H1 (cell line): ENCODE results near the gene TMEM39A. TPM values are rescaled to one million over a fixed set of nuclear protein-coding genes. Genes with fewer than 3 reads are reported as not detected.

Experiments
- CTCF ChIA-PET: fragments of 300-600 bp; sonication (Branson Sonifier 250); formaldehyde crosslinking; loops from one replicate; lab custom pipeline; 2021; ENCODE audit not compliant: partially characterized antibody; lab: Charles Lee
- POLR2A ChIA-PET: fragments of 300-600 bp; sonication (Branson Sonifier 250); formaldehyde crosslinking; loops from one replicate; lab custom pipeline; 2021; ENCODE audit warnings: inconsistent platforms; ENCODE audit not compliant: partially characterized antibody; lab: Charles Lee
- DNase-seq, 2 experiments: peaks; one replicate each; pipeline versions ENCODE4 v3.0.0 to v3.0.0-alpha.2; 2010 to 2022; ENCODE audit warnings: low spot score in 2 of 2, low read depth in 1 of 2, mixed read lengths in 1 of 2
- FAIRE-seq: peaks from 2 replicates; lab custom pipeline; 2011; peaks lifted over from hg19 to GRCh38; lab: Jason Lieb, UNC
- H2AFZ ChIP-seq: 2 replicates; pipeline ENCODE4 v1.8.1; 2012; ENCODE audit warnings: low read length, inconsistent platforms
- H2AK5ac ChIP-seq: 2 replicates; pipeline ENCODE4 v1.6.1; 2013; ENCODE audit warnings: low read depth, low read length
- H2BK120ac ChIP-seq: replicated peaks from 2 replicates; pipeline ENCODE3; 2013; ENCODE audit warnings: low read depth, low read length, inconsistent platforms
- H2BK12ac ChIP-seq: 2 replicates; pipeline ENCODE4 v1.6.1; 2013; ENCODE audit warnings: low read depth, low read length
- H2BK15ac ChIP-seq: 2 replicates; pipeline ENCODE4 v1.6.1; 2013; ENCODE audit warnings: low read length
- H2BK20ac ChIP-seq: 2 replicates; pipeline ENCODE4 v1.6.1; 2013; ENCODE audit warnings: low read length
- H2BK5ac ChIP-seq: 2 replicates; pipeline ENCODE4 v1.6.1; 2013; ENCODE audit warnings: low read depth, low read length
- H3K14ac ChIP-seq: 2 replicates; pipeline ENCODE4 v1.6.1; 2013; ENCODE audit warnings: inconsistent platforms; ENCODE audit not compliant: insufficient read length
- H3K18ac ChIP-seq: 2 replicates; pipeline ENCODE4 v1.6.1; 2013; ENCODE audit warnings: low read length; ENCODE audit errors: extremely low read depth
- H3K23ac ChIP-seq: 2 replicates; pipeline ENCODE4 v1.6.1; 2013; ENCODE audit warnings: inconsistent platforms; ENCODE audit not compliant: insufficient read length
- H3K23me2 ChIP-seq: 2 replicates; pipeline ENCODE4 v1.6.1; 2013; ENCODE audit warnings: low read depth, low read length
- H3K27ac ChIP-seq: 2 replicates; pipeline ENCODE4 v1.6.1; 2011; ENCODE audit warnings: low read depth, low read length, inconsistent platforms
- H3K27me3 ChIP-seq, 4 experiments: replicated peaks in 1 of 4; 1 replicate in 1 of 4; 2 replicates in 3 of 4; pipeline versions ENCODE4 v1.6.1 to v1.8.1; 2011 to 2013; ENCODE audit warnings: low read length in 3 of 4, mild to moderate bottlenecking in 3 of 4, inconsistent platforms in 2 of 4, mixed read lengths in 2 of 4, moderate library complexity in 1 of 4; ENCODE audit not compliant: control insufficient read depth in 3 of 4, insufficient read depth in 3 of 4; ENCODE audit errors: extremely low read depth in 1 of 4
- H3K36me3 ChIP-seq, 4 experiments: 2 replicates each; pipeline versions ENCODE4 v1.6.1 to v1.8.1; 2011 to 2013; ENCODE audit warnings: mild to moderate bottlenecking in 4 of 4, low read length in 3 of 4, moderate library complexity in 2 of 4, control low read depth in 1 of 4, inconsistent platforms in 1 of 4; ENCODE audit not compliant: insufficient read depth in 4 of 4, control insufficient read depth in 2 of 4
- H3K4ac ChIP-seq: replicated peaks from 2 replicates; pipeline ENCODE3; 2013; ENCODE audit warnings: low read length, low read depth, mixed read lengths, inconsistent platforms; ENCODE audit not compliant: insufficient read length
- H3K4me1 ChIP-seq, 4 experiments: replicated peaks in 1 of 4; 1 replicate in 1 of 4; 2 replicates in 3 of 4; pipeline versions ENCODE4 v1.6.1 to v1.8.1; 2011 to 2013; ENCODE audit warnings: low read length in 3 of 4, inconsistent platforms in 2 of 4, mixed read lengths in 1 of 4; ENCODE audit not compliant: insufficient read depth in 4 of 4, control insufficient read depth in 3 of 4
- H3K4me2 ChIP-seq, 2 experiments: 2 replicates each; pipeline versions ENCODE4 v1.6.1 to v1.8.1; 2011 to 2013; ENCODE audit warnings: low read depth in 2 of 2, low read length in 2 of 2, control low read depth in 1 of 2, inconsistent platforms in 1 of 2, mild to moderate bottlenecking in 1 of 2; ENCODE audit not compliant: insufficient read depth in 1 of 2
- H3K4me3 ChIP-seq, 4 experiments: fragments of 200-600, 300-600 bp in 1 of 4; sonication (generic), shearing (Covaris generic), sonication (Bioruptor Twin) in 1 of 4; 2 replicates each; pipeline versions ENCODE4 v1.5.1 to v1.8.1; 2011 to 2016; ENCODE audit warnings: low read length in 4 of 4, low read depth in 3 of 4, control low read depth in 2 of 4, inconsistent platforms in 2 of 4, mild to moderate bottlenecking in 2 of 4, mixed read lengths in 1 of 4, moderate library complexity in 1 of 4; ENCODE audit not compliant: insufficient read depth in 2 of 4; ENCODE audit errors: extremely low read depth in 1 of 4
- H3K56ac ChIP-seq: replicated peaks from 2 replicates; pipeline ENCODE3; 2013; ENCODE audit warnings: low read depth, mild to moderate bottlenecking, mixed read lengths, low read length, inconsistent platforms; ENCODE audit not compliant: insufficient read length
- H3K79me1 ChIP-seq: 2 replicates; pipeline ENCODE4 v1.6.1; 2013; ENCODE audit warnings: low read depth, low read length, control low read depth
- H3K79me2 ChIP-seq, 2 experiments: 2 replicates each; pipeline versions ENCODE4 v1.6.1 to v1.8.1; 2012 to 2013; ENCODE audit warnings: low read length in 2 of 2, mild to moderate bottlenecking in 2 of 2, inconsistent platforms in 1 of 2; ENCODE audit not compliant: insufficient read depth in 2 of 2, control insufficient read depth in 1 of 2
- H3K9ac ChIP-seq, 4 experiments: replicated peaks in 1 of 4; 1 replicate in 1 of 4; 2 replicates in 3 of 4; pipeline versions ENCODE4 v1.6.1 to v1.8.1; 2011 to 2013; ENCODE audit warnings: low read depth in 3 of 4, low read length in 3 of 4, control low read depth in 2 of 4, mild to moderate bottlenecking in 2 of 4, moderate library complexity in 2 of 4, inconsistent platforms in 1 of 4; ENCODE audit errors: extremely low read depth in 1 of 4
- H3K9me3 ChIP-seq, 2 experiments: 2 replicates each; pipeline versions ENCODE4 v1.6.1 to v1.8.1; 2012 to 2013; ENCODE audit warnings: mild to moderate bottlenecking in 2 of 2, moderate library complexity in 2 of 2, control low read depth in 1 of 2, inconsistent platforms in 1 of 2, low read depth in 1 of 2, low read length in 1 of 2, mixed read lengths in 1 of 2; ENCODE audit not compliant: insufficient read depth in 2 of 2
- H4K20me1 ChIP-seq, 2 experiments: replicated peaks in 1 of 2; 2 replicates each; pipeline versions ENCODE3 to v1.8.1; 2011 to 2013; ENCODE audit warnings: inconsistent platforms in 2 of 2, low read length in 2 of 2, mild to moderate bottlenecking in 1 of 2; ENCODE audit not compliant: insufficient read depth in 2 of 2, control insufficient read depth in 1 of 2
- H4K5ac ChIP-seq: 2 replicates; pipeline ENCODE4 v1.6.1; 2013; ENCODE audit warnings: low read length, low read depth, mixed read lengths, inconsistent platforms; ENCODE audit not compliant: insufficient read length
- H4K8ac ChIP-seq: 2 replicates; pipeline ENCODE4 v1.8.0; 2013; ENCODE audit warnings: mild to moderate bottlenecking, moderate library complexity, low read length, inconsistent platforms; ENCODE audit not compliant: insufficient read depth; ENCODE audit errors: extremely low read depth
- H4K91ac ChIP-seq: replicated peaks from 2 replicates; pipeline ENCODE3; 2013; ENCODE audit warnings: low read length, mixed read lengths, inconsistent platforms; ENCODE audit not compliant: insufficient read length
- BRCA1 ChIP-seq: IDR thresholded peaks from 2 replicates; pipeline ENCODE4 v1.6.1; 2012; ENCODE audit warnings: low read depth, low read length, improper control_type of control experiment
- CBX5 ChIP-seq: fragments of 300-800, 300-1000 bp; sonication (generic); IDR thresholded peaks from 2 replicates; pipeline ENCODE4 v1.7.1; 2016; ENCODE audit warnings: antibody characterized with exemption, low read length, low read depth
- CBX8 ChIP-seq: fragments of 300-800, 300-1000 bp; sonication (generic); IDR thresholded peaks from 2 replicates; pipeline ENCODE4 v1.7.1; 2016; ENCODE audit warnings: low read depth, low read length, borderline replicate concordance
- POLR2A ChIP-seq, 2 experiments: IDR thresholded peaks; 1 replicate in 1 of 2; 2 replicates in 1 of 2; pipeline ENCODE4 v1.6.1; 2011; ENCODE audit warnings: low read depth in 2 of 2, low read length in 2 of 2, mild to moderate bottlenecking in 2 of 2; ENCODE audit errors: control extremely low read depth in 1 of 2
- RNF2 ChIP-seq: fragments of 200-900, 300-1000 bp; sonication (generic); IDR thresholded peaks from 2 replicates; pipeline ENCODE4 v1.7.1; 2016; ENCODE audit warnings: borderline replicate concordance, low read depth, mild to moderate bottlenecking, antibody characterized with exemption, low read length; ENCODE audit not compliant: poor library complexity, severe bottlenecking; ENCODE audit errors: missing control alignments
- SAP30 ChIP-seq: fragments of 300-600 bp; sonication (generic); IDR thresholded peaks from 2 replicates; pipeline ENCODE4 v1.7.1; 2012; ENCODE audit warnings: low read length, moderate library complexity, mild to moderate bottlenecking, inconsistent platforms; ENCODE audit not compliant: insufficient read depth, insufficient replicate concordance
- SIN3A ChIP-seq, 2 experiments: IDR thresholded peaks in 1 of 2; conservative IDR thresholded peaks in 1 of 2; 2 replicates each; pipeline ENCODE4 v1.6.1; 2011 to 2012; ENCODE audit warnings: low read length in 2 of 2, improper control_type of control experiment in 1 of 2, low read depth in 1 of 2, mild to moderate bottlenecking in 1 of 2
- ZNF274 ChIP-seq: IDR thresholded peaks from 2 replicates; pipeline ENCODE4 v1.7.0; 2012; ENCODE audit warnings: low read length, borderline replicate concordance; ENCODE audit errors: extremely low read depth
- WGBS, 2 experiments: shearing (Covaris generic) in 1 of 2; methylation state at CpG; one replicate each; pipeline versions ENCODE4 v1.1.6 to v1.1.7; 2013 to 2015; ENCODE audit warnings: low lambda C conversion rate in 2 of 2, mixed read lengths in 2 of 2, inconsistent platforms in 1 of 2, low coverage in 1 of 2, missing lambda C conversion rate in 1 of 2; ENCODE audit not compliant: insufficient replicate concordance in 2 of 2, insufficient coverage in 1 of 2, insufficient read length in 1 of 2; ENCODE audit errors: extremely low coverage in 1 of 2, missing lambda C conversion rate in 1 of 2; 5-methylcytosine and 5-hydroxymethylcytosine counted together
- polyA plus RNA-seq, 7 experiments: library from polyadenylated mRNA; depleted of rRNA in 3 of 7; stranded (reverse) in 5 of 7; unstranded in 2 of 7; fragments of >200 nt in 5 of 7; fragments of 200-250 nt in 2 of 7; gene quantifications; 1 replicate in 5 of 7; 2 replicates in 1 of 7; 4 replicates in 1 of 7; pipeline versions ENCODE4 v1.2.1 to v1.2.3, GENCODE V29; 2011 to 2013; ENCODE audit warnings: missing spikeins in 2 of 7, mixed read lengths in 2 of 7
- total RNA-seq: library from RNA; stranded (reverse); fragmentation: NEBNext Ultra II Directional; extraction: Animal tissue kit (Norgen Biotek cat#: 25700); gene quantifications from 2 replicates; pipeline ENCODE4 v1.2.1, GENCODE V29; 2021
- TF ChIP-seq, protein P1 (sequence below), 3 experiments: IDR thresholded peaks; 1 replicate in 2 of 3; 2 replicates in 1 of 3; pipeline versions ENCODE4 v1.5.1 to v1.6.1; 2011; ENCODE audit warnings: low read length in 3 of 3, mild to moderate bottlenecking in 3 of 3, inconsistent platforms in 2 of 3, low read depth in 1 of 3, moderate library complexity in 1 of 3; ENCODE audit not compliant: insufficient read depth in 1 of 3; ENCODE audit errors: control extremely low read depth in 1 of 3

The TMEM39A gene
- total and polyA plus RNA-seq, 2 of the 8 experiments (the other 6 are each of a cell fraction or from before 2014, with no cell fraction given): 26.8 to 36.1 TPM

DNA sequence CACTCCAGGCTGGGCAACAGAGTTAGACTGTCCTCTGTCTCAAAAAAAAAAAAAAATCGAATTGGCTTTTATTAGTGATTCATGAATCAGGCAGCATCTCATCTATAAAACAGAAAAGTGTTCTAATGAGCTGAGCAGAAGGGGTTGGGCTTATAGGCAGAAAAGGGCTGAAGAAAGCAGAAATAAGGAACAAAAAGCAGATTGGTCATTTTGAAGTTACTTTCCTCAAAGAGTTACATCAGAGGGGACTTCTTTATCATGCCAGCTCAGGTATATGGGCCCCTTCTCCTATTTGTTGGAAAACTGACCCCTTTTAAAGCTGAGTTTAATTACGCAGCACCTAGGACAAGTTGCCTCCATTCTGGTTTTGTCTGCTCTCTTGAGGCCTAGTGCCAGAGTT is 4.6 kb upstream of the TMEM39A start:
- Histone ChIP-seq H4K91ac (peak overlapping the region; percentile 6), H4K20me1 (peaks cover 0 to 1% of the 10 kb centered on the region in 2 experiments), H3K27me3 (no peaks in the 10 kb centered on the region), H3K9ac (peak overlapping the region in 1 of 4 experiments; percentile 34; a peak in 2 of 7 replicates), H3K23me2 (peaks cover 11% of the 10 kb centered on the region), H3K56ac (no peak overlapping the region), H2AFZ (peak overlapping the region; percentile 99), H3K27ac (no peak overlapping the region), H3K79me1 (peaks cover 3% of the 10 kb centered on the region; the same call in 1 of the 2 replicates), H4K5ac (no peak overlapping the region), H3K4ac (peak overlapping the region; percentile 65), H2BK5ac (peak overlapping the region; percentile 90; the same call in 1 of the 2 replicates), H2BK15ac (0 out of 2 replicates have a peak overlapping the region, but pooled peaks have one; percentile 75), H4K8ac (no peak overlapping the region), H3K23ac (no peak overlapping the region), H3K18ac (no peak overlapping the region), H3K4me2 (peak overlapping the region; percentile 69 to 74), H3K4me1 (peaks cover 0 to 6% (median 1%) of the 10 kb centered on the region in 4 experiments; a peak in 2 of 7 replicates), H2BK12ac (no peak overlapping the region), H3K9me3 (no peaks in the 10 kb centered on the region), H3K79me2 (peaks cover 1 to 11% of the 10 kb centered on the region in 2 experiments), H2BK120ac (no peak overlapping the region), H2AK5ac (peak overlapping the region; percentile 53; the same call in 1 of the 2 replicates), H3K4me3 (peak overlapping the region in 3 of 4 experiments; percentile 75 to 88 (median 79); a peak in 4 of 8 replicates), H3K14ac (no peak overlapping the region), H2BK20ac (no peak overlapping the region), H3K36me3 (peaks cover 2 to 17% (median 7%) of the 10 kb centered on the region in 4 experiments; a peak in 3 of 8 replicates)
- DNase-seq (no peak), FAIRE-seq (no peak)
- CTCF ChIA-PET: interaction anchor here (0.6 to 1.8 kb wide), 4 partner anchors 27 to 192 kb away, joined by 3 to 6 read pairs (median 4); no protein-coding TSS in a partner anchor
- POLR2A ChIA-PET: interaction anchor here (0.6 to 2.8 kb wide), 2 partner anchors 28 to 31 kb away, joined by 3 to 27 read pairs; partner anchors contain the start of gene TIMMDC1
- WGBS, 2 experiments: 77% methylated on average over 2 of the region's 2 CpGs; no CpG with 5 or more reads in 1 of the 2 experiments
- TF ChIP-seq BRCA1 (no peak), SAP30 (no peak), SIN3A (conservative IDR thresholded peaks at IDR 0.05 in 1 of 2, IDR thresholded peaks at IDR 0.05 in 1 of 2; ENCODE audit: low read depth in 1 of 2, low read length in 2 of 2) (no peak), ZNF274 (no peak), RNF2 (no peak), POLR2A (IDR thresholded peaks at IDR 0.05; ENCODE audit: control extremely low read depth in 1 of 2, low read depth in 2 of 2, low read length in 2 of 2) (no peak), CBX5 (no peak), CBX8 (no peak)
- TF ChIP-seq, protein P1, sequence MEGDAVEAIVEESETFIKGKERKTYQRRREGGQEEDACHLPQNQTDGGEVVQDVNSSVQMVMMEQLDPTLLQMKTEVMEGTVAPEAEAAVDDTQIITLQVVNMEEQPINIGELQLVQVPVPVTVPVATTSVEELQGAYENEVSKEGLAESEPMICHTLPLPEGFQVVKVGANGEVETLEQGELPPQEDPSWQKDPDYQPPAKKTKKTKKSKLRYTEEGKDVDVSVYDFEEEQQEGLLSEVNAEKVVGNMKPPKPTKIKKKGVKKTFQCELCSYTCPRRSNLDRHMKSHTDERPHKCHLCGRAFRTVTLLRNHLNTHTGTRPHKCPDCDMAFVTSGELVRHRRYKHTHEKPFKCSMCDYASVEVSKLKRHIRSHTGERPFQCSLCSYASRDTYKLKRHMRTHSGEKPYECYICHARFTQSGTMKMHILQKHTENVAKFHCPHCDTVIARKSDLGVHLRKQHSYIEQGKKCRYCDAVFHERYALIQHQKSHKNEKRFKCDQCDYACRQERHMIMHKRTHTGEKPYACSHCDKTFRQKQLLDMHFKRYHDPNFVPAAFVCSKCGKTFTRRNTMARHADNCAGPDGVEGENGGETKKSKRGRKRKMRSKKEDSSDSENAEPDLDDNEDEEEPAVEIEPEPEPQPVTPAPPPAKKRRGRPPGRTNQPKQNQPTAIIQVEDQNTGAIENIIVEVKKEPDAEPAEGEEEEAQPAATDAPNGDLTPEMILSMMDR (IDR thresholded peaks at IDR 0.05; ENCODE audit: control extremely low read depth in 1 of 3, insufficient read depth in 1 of 3, low read depth in 1 of 3, low read length in 3 of 3): no peak
